Cardiac fibroblast (primary cell): ENCODE data around the gene ACAT1.

Source experiments
- DNase-seq, 2 donors: peaks; one replicate each; pipeline versions ENCODE4 v3.0.0 to v3.0.0-alpha.2; 2010; ENCODE audit warnings: low read depth in 2 of 2
- H3K4me3 ChIP-seq, 2 donors: replicated peaks in 1 of 2; 1 replicate in 1 of 2; 2 replicates in 1 of 2; pipeline ENCODE4 v1.5.1; 2011; ENCODE audit warnings: low read depth in 2 of 2, low read length in 2 of 2, mild to moderate bottlenecking in 2 of 2, moderate library complexity in 1 of 2
- CTCF ChIP-seq: IDR thresholded peaks from one replicate; pipeline ENCODE4 v1.5.1; 2011; ENCODE audit warnings: low read depth, mild to moderate bottlenecking, low read length, inconsistent platforms

Gene ACAT1

GRCh38 chr11:108170184-108170583, 48.8 kb downstream of the ACAT1 start:
- no peak overlapping the region for H3K4me3 ChIP-seq

DNA sequence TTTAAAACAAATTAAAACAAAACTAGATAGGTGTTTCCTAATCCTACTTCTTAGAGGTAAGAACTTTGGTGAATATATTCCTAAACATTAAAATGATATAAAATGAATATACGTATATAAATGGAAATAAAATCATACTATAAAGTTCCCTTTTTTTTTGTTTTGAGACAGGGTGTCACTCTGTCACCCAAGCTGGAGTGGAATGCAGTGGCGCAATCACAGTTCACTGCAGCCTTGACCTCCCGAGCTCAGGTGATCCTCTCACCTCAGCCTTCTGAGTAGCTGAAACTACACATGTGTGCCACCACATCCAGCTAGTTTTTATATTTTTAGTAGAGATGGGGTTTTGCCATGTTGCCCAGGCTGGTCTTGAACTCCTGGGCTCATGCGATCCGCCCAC, 56.2 kb downstream of the ACAT1 start:
- no peak for DNase-seq
- TF ChIP-seq CTCF: no peak
- H3K4me3 ChIP-seq: no peak overlapping the region

More at GRCh38 chr11:108170184-108170583, 48.8 kb downstream of the ACAT1 start:
- TF ChIP-seq CTCF: no peak
- DNase-seq: no peak

- TF ChIP-seq CTCF: no peak
- no peak overlapping the region for H3K4me3 ChIP-seq
- DNase-seq: no peak
These were observed 72.4 kb downstream of the ACAT1 start for GRCh38 chr11:108193725-108194124.

DNA sequence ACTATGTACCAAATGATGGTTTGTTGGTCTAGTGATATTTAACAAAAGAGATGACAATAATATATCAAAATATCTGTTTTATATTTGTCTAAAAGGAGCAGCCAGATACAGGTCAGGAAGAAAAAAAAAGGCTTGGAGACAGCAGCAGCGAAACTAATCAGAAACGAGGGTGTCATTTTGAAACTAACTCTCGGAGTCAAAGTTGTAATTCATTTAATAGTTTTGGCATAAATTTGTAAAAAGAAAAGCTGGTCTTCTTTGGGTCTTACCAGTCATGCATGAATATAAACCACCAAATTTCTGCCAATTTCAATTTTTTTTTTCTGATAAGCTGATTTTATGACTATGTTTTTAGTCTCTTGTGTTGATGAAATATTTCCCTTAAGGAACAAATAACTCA, 75.5 kb downstream of the ACAT1 start:
- no peak for DNase-seq
- H3K4me3 ChIP-seq: no peak overlapping the region
- no peak for TF ChIP-seq CTCF
